Retinal pigment epithelial cell (primary cell): ENCODE results near the gene C19orf47.

Experiments
- DNase-seq: peaks from one replicate; pipeline ENCODE4 v3.0.0-alpha.2; 2010; ENCODE audit warnings: low read depth
- H3K4me3 ChIP-seq: 2 replicates; pipeline ENCODE4 v1.5.1; 2011; ENCODE audit warnings: mild to moderate bottlenecking, low read length, control low read depth, moderate library complexity
- CTCF ChIP-seq: conservative IDR thresholded peaks from 2 replicates; pipeline ENCODE4 v1.5.1; 2011; ENCODE audit warnings: low read depth, low read length, control low read depth, inconsistent platforms

C19orf47 gene

GRCh38 chr19:40281381-40282208, 66.6 kb downstream of the C19orf47 start:
- no peak overlapping the region for H3K4me3 ChIP-seq
- no peak for TF ChIP-seq CTCF
- peak; percentile 95 for DNase-seq

- DNase-seq: no peak
- H3K4me3 ChIP-seq: no peak overlapping the region
- TF ChIP-seq CTCF: no peak
Observed at GRCh38 chr19:40280608-40281221, 67.5 kb downstream of the C19orf47 start.

- no peak overlapping the region for H3K4me3 ChIP-seq
- no peak for DNase-seq
- no peak for TF ChIP-seq CTCF
Observed at GRCh38 chr19:40279761-40280607, 68.2 kb downstream of the C19orf47 start.

GRCh38 chr19:40279120-40279551, 69.1 kb downstream of the C19orf47 start:
- no peak for TF ChIP-seq CTCF
- DNase-seq: no peak
- no peak overlapping the region for H3K4me3 ChIP-seq

GRCh38 chr19:40278361-40279035, 69.7 kb downstream of the C19orf47 start:
- DNase-seq: no peak
- H3K4me3 ChIP-seq: no peak overlapping the region
- no peak for TF ChIP-seq CTCF

- DNase-seq: no peak
- H3K4me3 ChIP-seq: no peak overlapping the region
Observed at GRCh38 chr19:40277356-40278059, 70.7 kb downstream of the C19orf47 start.

More at GRCh38 chr19:40277356-40278059, 70.7 kb downstream of the C19orf47 start:
- TF ChIP-seq CTCF: no peak
